Left lung (tissue), 10 donors: ENCODE data around the gene NOC3L. TPM values are rescaled to one million over a fixed set of nuclear protein-coding genes. Genes with fewer than 3 reads are reported as not detected.

Source experiments
- ATAC-seq: fragments of 200-7000 bp; cut with Tn5 transposase; one replicate; pipeline ENCODE4 v1.9.1; 2020; ENCODE audit warnings: moderate library complexity
- DNase-seq, 4 donors: peaks; one replicate each; pipeline ENCODE4 v3.0.0-alpha.2; 2013 to 2020
- H3K27ac ChIP-seq, 2 donors: fragments of 200-600 bp; sonication (generic) in 1 of 2; one replicate each; pipeline versions ENCODE4 v1.5.0 to v1.8.0; 2020 to 2021
- H3K27me3 ChIP-seq, 2 donors: fragments of 200-600 bp; sonication (generic) in 1 of 2; one replicate each; pipeline versions ENCODE4 v1.5.0 to v1.8.0; 2020 to 2021
- H3K36me3 ChIP-seq, 2 donors: fragments of 200-600 bp; sonication (generic) in 1 of 2; one replicate each; pipeline versions ENCODE4 v1.5.0 to v1.8.0; 2020 to 2021
- H3K4me1 ChIP-seq, 2 donors: fragments of 200-600 bp; one replicate each; pipeline ENCODE4 v1.8.0; 2021
- H3K4me3 ChIP-seq, 2 donors: fragments of 200-600 bp; sonication (generic) in 1 of 2; one replicate each; pipeline versions ENCODE4 v1.5.0 to v1.8.0; 2020 to 2021; ENCODE audit warnings: mild to moderate bottlenecking in 1 of 2
- H3K9me3 ChIP-seq, 2 donors: fragments of 200-600 bp; sonication (generic) in 1 of 2; one replicate each; pipeline versions ENCODE4 v1.5.0 to v1.8.0; 2020 to 2021
- CTCF ChIP-seq, 2 donors: fragments of 200-600 bp; sonication (generic) in 1 of 2; IDR thresholded peaks; one replicate each; pipeline versions ENCODE4 v1.5.0 to v1.8.0; 2021; ENCODE audit warnings: antibody characterized with exemption in 2 of 2
- intact Hi-C, 2 donors: fragments of 100-400 bp; cut with DNase I; formaldehyde crosslinking; loops; one replicate each; pipeline versions ENCODE4 v1.11.2 to v1.14.2; 2022
- polyA plus RNA-seq, 6 donors: library from polyadenylated mRNA; unstranded; fragments of 120-200 nt; gene quantifications; one replicate each; pipeline ENCODE4 v1.2.1, GENCODE V29; 2013; ENCODE audit not compliant: insufficient read length in 6 of 6
- total RNA-seq, 2 donors: library from RNA; stranded (reverse); fragmentation: NEBNext Ultra II Directional; extraction: Animal tissue kit (Norgen Biotek cat#: 25700); gene quantifications; one replicate each; pipeline ENCODE4 v1.2.1, GENCODE V29; 2021
- donor health status: DM: no; HTN: yes; CAD: no.
- donor health status: DM: no; HTN: no; CAD: no.

NOC3L gene
- total and polyA plus RNA-seq, 8 donors: 13.7 to 30.5 (median 27.1) TPM

- TF ChIP-seq CTCF (IDR thresholded peaks at IDR 0.05): no peak
- Histone ChIP-seq H3K27me3 (peaks cover 0 to 6% of the 10 kb centered on the region in 2 donors), H3K27ac (peak overlapping the region; percentile 10 to 75), H3K9me3 (no peaks in the 10 kb centered on the region), H3K4me3 (peak overlapping the region; percentile 60 to 87), H3K4me1 (peaks cover 16 to 22% of the 10 kb centered on the region in 2 donors), H3K36me3 (peaks cover 0 to 6% of the 10 kb centered on the region in 2 donors)
- intact Hi-C loops: no loop called here
- ATAC-seq (peak; percentile 30), DNase-seq (no peak)
Measured at GRCh38 chr10:94363251-94363565, 469 bp upstream of the NOC3L start.

- intact Hi-C loops: no loop called here
- no peaks in the 10 kb centered on the region for H3K9me3 ChIP-seq
- peak overlapping the region in 1 of 2 donors; percentile 60 for H3K4me3 ChIP-seq
- H3K4me1 ChIP-seq: peaks cover 16 to 23% of the 10 kb centered on the region in 2 donors
- H3K27me3 ChIP-seq: peaks cover 0 to 6% of the 10 kb centered on the region in 2 donors
- no peak for TF ChIP-seq CTCF (IDR thresholded peaks at IDR 0.05)
- DNase-seq (peak in 1 of 4 donors; percentile 6), ATAC-seq (no peak)
- peaks cover 0 to 23% of the 10 kb centered on the region in 2 donors for H3K36me3 ChIP-seq
- H3K27ac ChIP-seq: no peak overlapping the region
Measured at GRCh38 chr10:94361171-94361794, 1.5 kb downstream of the NOC3L start.

- peak; percentile 8 for ATAC-seq
- H3K27ac ChIP-seq: no peak overlapping the region
Measured at GRCh38 chr10:94358480-94358879, 4.3 kb downstream of the NOC3L start.

GRCh38 chr10:94357193-94357592 lies 5.5 kb downstream of the NOC3L start:
- no peaks in the 10 kb centered on the region for H3K9me3 ChIP-seq
- peaks cover 13 to 18% of the 10 kb centered on the region in 2 donors for H3K4me1 ChIP-seq
- peaks cover 0 to 58% of the 10 kb centered on the region in 2 donors for H3K36me3 ChIP-seq
- ATAC-seq: no peak
- intact Hi-C loops: no loop called here
- no peaks in the 10 kb centered on the region for H3K27me3 ChIP-seq
- no peak for DNase-seq
- no peak overlapping the region for H3K27ac ChIP-seq
- TF ChIP-seq CTCF (IDR thresholded peaks at IDR 0.05): no peak
- H3K4me3 ChIP-seq: no peak overlapping the region

More at GRCh38 chr10:94358480-94358879, 4.3 kb downstream of the NOC3L start:
- Histone ChIP-seq H3K4me1 (peaks cover 16 to 23% of the 10 kb centered on the region in 2 donors), H3K9me3 (no peaks in the 10 kb centered on the region), H3K27me3 (no peaks in the 10 kb centered on the region), H3K36me3 (peaks cover 0 to 46% of the 10 kb centered on the region in 2 donors), H3K4me3 (no peak overlapping the region)
- intact Hi-C loops: no loop called here
- TF ChIP-seq CTCF (IDR thresholded peaks at IDR 0.05): no peak
- no peak for DNase-seq

- no peak for DNase-seq
- H3K4me3 ChIP-seq: no peak overlapping the region
- no peak overlapping the region for H3K27ac ChIP-seq
- intact Hi-C loops: no loop called here
- H3K36me3 ChIP-seq: peaks cover 0 to 68% of the 10 kb centered on the region in 2 donors
- no peaks in the 10 kb centered on the region for H3K27me3 ChIP-seq
- no peaks in the 10 kb centered on the region for H3K9me3 ChIP-seq
- ATAC-seq: no peak
- no peak for TF ChIP-seq CTCF (IDR thresholded peaks at IDR 0.05)
- peaks cover 0 to 6% of the 10 kb centered on the region in 2 donors for H3K4me1 ChIP-seq
Measured at GRCh38 chr10:94355841-94356240, 6.9 kb downstream of the NOC3L start.
